MCF 10A (cell line): Measurements from ENCODE around the gene CILP. TPM values are rescaled to one million over a fixed set of nuclear protein-coding genes. Genes with fewer than 3 reads are reported as not detected.

Experiments used
- BruUV-seq: library from RNA; stranded (reverse); fragments of 400-500 nt; replicated peaks from 2 replicates; lab custom pipeline; 2021; lab: Mats Ljungman, UMichigan
- CTCF ChIA-PET: fragments of 300-600 bp; sonication (Branson Sonifier 250); formaldehyde crosslinking; extraction: SDS; loops from one replicate; lab custom pipeline; 2021; ENCODE audit warnings: antibody characterized with exemption, inconsistent platforms; lab: Yijun Ruan, JAX
- POLR2A ChIA-PET: fragments of 300-600, 350-650 bp; sonication (Branson Sonifier 250); formaldehyde crosslinking; extraction: SDS; loops from one replicate; lab custom pipeline; 2020; ENCODE audit warnings: antibody characterized with exemption, inconsistent platforms; lab: Yijun Ruan, JAX
- DNase-seq: peaks from one replicate; pipeline ENCODE4 v3.0.0-alpha.2; 2018; ENCODE audit not compliant: unreplicated experiment
- H3K27ac Mint-ChIP-seq: one replicate; pipeline ENCODE4 v1.8.0; 2022; ENCODE audit warnings: mild to moderate bottlenecking, low read depth, mixed read lengths; ENCODE audit not compliant: unreplicated experiment
- H3K27me3 Mint-ChIP-seq: one replicate; pipeline ENCODE4 v1.8.0; 2022; ENCODE audit warnings: mixed read lengths; ENCODE audit not compliant: insufficient read depth, unreplicated experiment
- H3K36me3 Mint-ChIP-seq: one replicate; pipeline ENCODE4 v1.8.0; 2022; ENCODE audit warnings: mild to moderate bottlenecking, moderate library complexity, mixed read lengths; ENCODE audit not compliant: insufficient read depth, unreplicated experiment
- H3K4me1 Mint-ChIP-seq: one replicate; pipeline ENCODE4 v1.8.0; 2022; ENCODE audit warnings: mixed read lengths; ENCODE audit not compliant: insufficient read depth, unreplicated experiment
- H3K4me3 Mint-ChIP-seq: one replicate; pipeline ENCODE4 v1.8.0; 2022; ENCODE audit warnings: mild to moderate bottlenecking, moderate library complexity, mixed read lengths; ENCODE audit not compliant: unreplicated experiment
- H3K9me3 Mint-ChIP-seq: one replicate; pipeline ENCODE4 v1.8.0; 2022; ENCODE audit warnings: mixed read lengths; ENCODE audit not compliant: unreplicated experiment
- intact Hi-C: fragments of 100-400 bp; cut with micrococcal nuclease; formaldehyde crosslinking; loops from 2 replicates; pipeline ENCODE4 v1.14.1; 2022
- total RNA-seq: library from RNA; stranded (reverse); gene quantifications from 2 replicates; pipeline ENCODE4 v1.2.3, GENCODE V29; 2022
- TF ChIP-seq, protein P1 (sequence below): fragments of 200-600 bp; IDR thresholded peaks from one replicate; pipeline ENCODE4 v1.8.0; 2022; ENCODE audit warnings: antibody characterized with exemption, mild to moderate bottlenecking; ENCODE audit not compliant: unreplicated experiment

CILP gene
- total RNA-seq, 1 experiment from 2014 or later: not detected

DNA sequence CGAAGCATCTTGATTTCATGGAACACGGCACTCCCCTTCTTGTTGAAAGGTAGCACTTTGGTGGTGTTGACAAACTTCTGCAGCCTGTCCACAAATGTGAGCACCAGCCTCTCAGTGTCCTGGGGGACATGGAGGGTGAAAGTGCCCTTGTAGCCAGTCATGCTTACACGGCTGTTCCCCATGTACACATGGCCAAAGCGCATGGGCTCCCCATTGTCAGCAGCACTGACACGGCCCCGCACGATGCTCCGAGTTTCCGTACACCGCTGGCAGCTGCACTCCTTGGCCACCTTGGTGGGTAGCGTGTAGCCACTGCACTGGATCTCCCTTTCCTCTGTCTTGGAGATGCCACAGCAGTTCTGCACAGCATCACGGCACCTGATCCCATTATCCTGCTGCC is 12.7 kb downstream of the CILP start:
- no peaks in the 10 kb centered on the region for H3K27me3 Mint-ChIP-seq
- intact Hi-C loops: no loop called here
- no peaks in the 10 kb centered on the region for H3K36me3 Mint-ChIP-seq
- no peak overlapping the region for H3K27ac Mint-ChIP-seq
- no peak for DNase-seq
- no peak overlapping the region for H3K4me3 Mint-ChIP-seq
- no TSS peak for BruUV-seq
- H3K9me3 Mint-ChIP-seq: no peaks in the 10 kb centered on the region
- no peaks in the 10 kb centered on the region for H3K4me1 Mint-ChIP-seq
- CTCF ChIA-PET: interaction anchor here (0.6 kb wide), 1 partner anchor 18 kb away, joined by 3 read pairs; no protein-coding TSS in a partner anchor
- TF ChIP-seq, protein P1, sequence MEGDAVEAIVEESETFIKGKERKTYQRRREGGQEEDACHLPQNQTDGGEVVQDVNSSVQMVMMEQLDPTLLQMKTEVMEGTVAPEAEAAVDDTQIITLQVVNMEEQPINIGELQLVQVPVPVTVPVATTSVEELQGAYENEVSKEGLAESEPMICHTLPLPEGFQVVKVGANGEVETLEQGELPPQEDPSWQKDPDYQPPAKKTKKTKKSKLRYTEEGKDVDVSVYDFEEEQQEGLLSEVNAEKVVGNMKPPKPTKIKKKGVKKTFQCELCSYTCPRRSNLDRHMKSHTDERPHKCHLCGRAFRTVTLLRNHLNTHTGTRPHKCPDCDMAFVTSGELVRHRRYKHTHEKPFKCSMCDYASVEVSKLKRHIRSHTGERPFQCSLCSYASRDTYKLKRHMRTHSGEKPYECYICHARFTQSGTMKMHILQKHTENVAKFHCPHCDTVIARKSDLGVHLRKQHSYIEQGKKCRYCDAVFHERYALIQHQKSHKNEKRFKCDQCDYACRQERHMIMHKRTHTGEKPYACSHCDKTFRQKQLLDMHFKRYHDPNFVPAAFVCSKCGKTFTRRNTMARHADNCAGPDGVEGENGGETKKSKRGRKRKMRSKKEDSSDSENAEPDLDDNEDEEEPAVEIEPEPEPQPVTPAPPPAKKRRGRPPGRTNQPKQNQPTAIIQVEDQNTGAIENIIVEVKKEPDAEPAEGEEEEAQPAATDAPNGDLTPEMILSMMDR: no peak
- POLR2A ChIA-PET: no interaction called here

DNA sequence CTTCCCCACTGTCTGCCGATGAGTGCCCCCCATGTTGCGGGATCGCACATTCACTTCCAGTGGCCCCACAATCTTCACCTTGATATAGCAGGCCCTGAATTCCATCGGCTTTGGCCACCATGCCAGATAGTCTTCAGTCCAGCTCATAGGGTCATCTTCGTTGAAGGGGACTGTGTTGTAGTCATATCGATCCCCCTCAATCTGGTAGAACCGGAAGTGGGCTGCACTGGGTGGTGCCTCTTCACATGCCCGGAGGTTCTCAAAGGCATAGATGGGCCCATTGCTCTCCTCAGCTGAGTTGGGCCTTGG is 14.0 kb downstream of the CILP start:
- TF ChIP-seq, protein P1: no peak
- H3K27ac Mint-ChIP-seq: no peak overlapping the region
- ChIA-PET CTCF (interaction anchor here (0.7 to 1.2 kb wide), 3 partner anchors 8 to 74 kb away, joined by 3 read pairs; no protein-coding TSS in a partner anchor), POLR2A (no interaction called here)
- intact Hi-C loops: no loop called here
- H3K36me3 Mint-ChIP-seq: no peaks in the 10 kb centered on the region
- H3K4me3 Mint-ChIP-seq: no peak overlapping the region
- no peaks in the 10 kb centered on the region for H3K9me3 Mint-ChIP-seq
- H3K27me3 Mint-ChIP-seq: no peaks in the 10 kb centered on the region
- no peaks in the 10 kb centered on the region for H3K4me1 Mint-ChIP-seq
- no peak for DNase-seq
- BruUV-seq: no TSS peak

DNA sequence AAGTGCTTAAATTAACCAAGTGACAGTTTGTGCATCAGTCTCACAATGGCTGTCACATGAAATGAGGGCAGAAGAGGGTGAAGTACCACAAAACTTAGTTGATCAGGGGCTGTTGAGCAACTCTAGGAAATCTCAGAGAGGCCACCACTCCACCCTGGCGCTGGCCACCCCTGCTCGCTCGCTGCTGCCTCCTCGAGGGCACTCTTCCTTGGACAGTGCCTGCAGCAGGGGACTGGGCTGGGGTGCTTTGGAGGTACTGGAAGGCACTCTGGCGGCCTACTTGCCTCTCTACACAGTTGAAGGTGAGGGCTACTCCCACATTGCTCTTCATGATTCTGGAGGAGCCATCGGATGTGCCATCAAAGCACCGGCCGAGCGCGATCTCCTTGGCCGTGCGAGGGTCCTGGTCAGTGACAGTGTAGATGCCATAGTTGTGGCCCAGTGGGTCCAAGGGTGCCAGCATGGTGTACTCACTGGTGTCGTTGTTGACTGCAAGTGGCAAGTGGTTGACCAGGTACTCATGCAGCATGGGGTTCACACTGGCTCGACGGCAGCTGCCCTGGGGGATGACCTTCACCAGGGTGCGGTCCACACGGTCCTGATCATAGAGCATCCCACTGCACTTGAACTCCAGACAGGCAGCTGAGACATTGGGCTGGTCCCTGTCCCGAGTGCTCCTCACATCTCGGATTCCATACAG is 14.5 kb downstream of the CILP start:
- no peaks in the 10 kb centered on the region for H3K4me1 Mint-ChIP-seq
- H3K27me3 Mint-ChIP-seq: no peaks in the 10 kb centered on the region
- ChIA-PET CTCF (interaction anchor here (0.7 to 1.2 kb wide), 3 partner anchors 7 to 74 kb away, joined by 3 read pairs; no protein-coding TSS in a partner anchor), POLR2A (interaction anchor here (0.6 kb wide), 1 partner anchor 108 kb away, joined by 3 read pairs; the partner anchor contains the start of gene RNU5B-1)
- H3K4me3 Mint-ChIP-seq: no peak overlapping the region
- BruUV-seq: no TSS peak
- TF ChIP-seq, protein P1: no peak
- DNase-seq: no peak
- intact Hi-C loops: no loop called here
- no peak overlapping the region for H3K27ac Mint-ChIP-seq
- H3K36me3 Mint-ChIP-seq: no peaks in the 10 kb centered on the region
- no peaks in the 10 kb centered on the region for H3K9me3 Mint-ChIP-seq

- no peak for DNase-seq
- Mint-ChIP-seq H3K9me3 (no peaks in the 10 kb centered on the region), H3K4me3 (no peak overlapping the region), H3K4me1 (no peaks in the 10 kb centered on the region), H3K36me3 (no peaks in the 10 kb centered on the region), H3K27ac (no peak overlapping the region), H3K27me3 (no peaks in the 10 kb centered on the region)
- intact Hi-C loops: no loop called here
- BruUV-seq: no TSS peak
- ChIA-PET CTCF (interaction anchor here (1.2 to 2.1 kb wide), 2 partner anchors 16 to 75 kb away, joined by 4 to 12 read pairs; partner anchors contain the start of gene CILP), POLR2A (interaction anchor here (1.3 kb wide), 1 partner anchor 10 kb away, joined by 5 read pairs; no protein-coding TSS in a partner anchor)
- TF ChIP-seq, protein P1: no peak
These were observed 15.7 kb downstream of the CILP start for GRCh38 chr15:65195548-65195923.
